Measurements from ENCODE around the gene MORN1.

- TF ChIP-seq CTCF (conservative IDR thresholded peaks at IDR 0.05) (no peak), EZH2 (IDR thresholded peaks at IDR 0.05; ENCODE audit: low read depth) (no peak)
These were observed 18.5 kb downstream of the MORN1 start for GRCh38 chr1:2372551-2373490.
